ENCODE results near the gene SERP1.

SERP1 gene

GRCh38 chr3:150546226-150547044 is at the start of gene SERP1, which contains the start of gene EIF2A:
Gene SERP1 (minus strand): TSS chr3:150546496. CDS start chr3:150546135, 361 bp downstream.
Gene EIF2A (plus strand): TSS chr3:150546787. CDS start chr3:150546803, 16 bp downstream.
- peak; percentile 95 for DNase-seq

GRCh38 chr3:150594150-150594549 is 47.9 kb upstream of the SERP1 start:
- no peak for DNase-seq

GRCh38 chr3:150589759-150590158 is 43.5 kb upstream of the SERP1 start:
- no peak for DNase-seq

GRCh38 chr3:150588027-150588830 is 41.9 kb upstream of the SERP1 start:
- DNase-seq: no peak

GRCh38 chr3:150583028-150583427 is 36.7 kb upstream of the SERP1 start:
- DNase-seq: no peak

GRCh38 chr3:150582620-150583019 is 36.3 kb upstream of the SERP1 start:
- DNase-seq: no peak

- DNase-seq: no peak
Observed at GRCh38 chr3:150581174-150581573, 34.9 kb upstream of the SERP1 start.

GRCh38 chr3:150577855-150578254 is 31.6 kb upstream of the SERP1 start:
- no peak for DNase-seq

- no peak for DNase-seq
Observed at GRCh38 chr3:150567328-150567727, 21.0 kb upstream of the SERP1 start.

- no peak for DNase-seq
Observed at GRCh38 chr3:150564243-150564642, 17.9 kb upstream of the SERP1 start.

- DNase-seq: no peak
Observed at GRCh38 chr3:150557725-150558124, 11.4 kb upstream of the SERP1 start.

- no peak for DNase-seq
Observed at GRCh38 chr3:150556792-150557191, 10.5 kb upstream of the SERP1 start.

- no peak for DNase-seq
Observed at GRCh38 chr3:150555859-150556436, 9.7 kb upstream of the SERP1 start.

GRCh38 chr3:150547045-150547741 is 897 bp upstream of the SERP1 start:
- peak; percentile 22 for DNase-seq

GRCh38 chr3:150545419-150546225 is 674 bp downstream of the SERP1 start:
- DNase-seq: no peak

GRCh38 chr3:150544726-150545125 is 1.6 kb downstream of the SERP1 start:
- DNase-seq: no peak

GRCh38 chr3:150544041-150544440 is 2.3 kb downstream of the SERP1 start:
- DNase-seq: no peak

- no peak for DNase-seq
Observed at GRCh38 chr3:150543531-150543930, 2.8 kb downstream of the SERP1 start.

GRCh38 chr3:150543128-150543527 is 3.2 kb downstream of the SERP1 start:
- no peak for DNase-seq

GRCh38 chr3:150540991-150541390 is 5.3 kb downstream of the SERP1 start:
- DNase-seq: peak; percentile 29

- DNase-seq: no peak
Observed at GRCh38 chr3:150540297-150540696, 6.0 kb downstream of the SERP1 start.

All from GF-D8 (cell line).